22Rv1 (cell line): ENCODE results near the gene TNFRSF17.
"Not testable (repeated sequence)": the region's sequence is repeated elsewhere in the genome, so short reads cannot be mapped to it uniquely, and the experiment has no call there.

Experiments used
- H3K27ac ChIP-seq: fragments of 450-650 bp; 2 replicates; pipeline ENCODE4 v1.5.1; 2017
- ZFX ChIP-seq: fragments of 450-650 bp; IDR thresholded peaks from 2 replicates; pipeline ENCODE4 v1.6.1; 2017; ENCODE audit warnings: antibody characterized with exemption, borderline replicate concordance
- TF ChIP-seq, protein P1 (sequence below): fragments of 450-650 bp; IDR thresholded peaks from 2 replicates; pipeline ENCODE4 v1.5.1; 2017; ENCODE audit warnings: mild to moderate bottlenecking

TNFRSF17 gene

DNA sequence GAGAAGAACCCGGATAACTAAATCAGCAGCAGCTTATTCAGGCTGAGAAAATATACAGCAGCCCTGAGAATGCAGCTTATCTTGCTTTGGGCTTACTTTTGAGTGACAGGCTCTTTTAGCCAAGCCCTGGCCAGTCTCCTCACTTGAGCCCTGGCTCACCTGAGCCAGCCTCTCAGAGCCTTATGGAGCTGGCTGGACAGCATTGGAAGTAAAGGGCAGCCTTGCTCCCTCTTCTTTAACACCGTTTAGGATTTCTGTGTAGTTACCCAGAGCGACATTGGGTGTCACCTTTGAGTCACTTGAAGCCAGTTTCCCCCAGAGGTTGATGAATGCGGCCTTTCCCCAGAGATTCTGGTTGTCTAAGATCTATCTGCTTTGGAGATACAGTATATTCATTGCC, 15.5 kb upstream of the TNFRSF17 start:
- TF ChIP-seq, protein P1, sequence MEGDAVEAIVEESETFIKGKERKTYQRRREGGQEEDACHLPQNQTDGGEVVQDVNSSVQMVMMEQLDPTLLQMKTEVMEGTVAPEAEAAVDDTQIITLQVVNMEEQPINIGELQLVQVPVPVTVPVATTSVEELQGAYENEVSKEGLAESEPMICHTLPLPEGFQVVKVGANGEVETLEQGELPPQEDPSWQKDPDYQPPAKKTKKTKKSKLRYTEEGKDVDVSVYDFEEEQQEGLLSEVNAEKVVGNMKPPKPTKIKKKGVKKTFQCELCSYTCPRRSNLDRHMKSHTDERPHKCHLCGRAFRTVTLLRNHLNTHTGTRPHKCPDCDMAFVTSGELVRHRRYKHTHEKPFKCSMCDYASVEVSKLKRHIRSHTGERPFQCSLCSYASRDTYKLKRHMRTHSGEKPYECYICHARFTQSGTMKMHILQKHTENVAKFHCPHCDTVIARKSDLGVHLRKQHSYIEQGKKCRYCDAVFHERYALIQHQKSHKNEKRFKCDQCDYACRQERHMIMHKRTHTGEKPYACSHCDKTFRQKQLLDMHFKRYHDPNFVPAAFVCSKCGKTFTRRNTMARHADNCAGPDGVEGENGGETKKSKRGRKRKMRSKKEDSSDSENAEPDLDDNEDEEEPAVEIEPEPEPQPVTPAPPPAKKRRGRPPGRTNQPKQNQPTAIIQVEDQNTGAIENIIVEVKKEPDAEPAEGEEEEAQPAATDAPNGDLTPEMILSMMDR, result peak; percentile 49
- TF ChIP-seq ZFX, result no peak
- no peak overlapping the region for H3K27ac ChIP-seq

DNA sequence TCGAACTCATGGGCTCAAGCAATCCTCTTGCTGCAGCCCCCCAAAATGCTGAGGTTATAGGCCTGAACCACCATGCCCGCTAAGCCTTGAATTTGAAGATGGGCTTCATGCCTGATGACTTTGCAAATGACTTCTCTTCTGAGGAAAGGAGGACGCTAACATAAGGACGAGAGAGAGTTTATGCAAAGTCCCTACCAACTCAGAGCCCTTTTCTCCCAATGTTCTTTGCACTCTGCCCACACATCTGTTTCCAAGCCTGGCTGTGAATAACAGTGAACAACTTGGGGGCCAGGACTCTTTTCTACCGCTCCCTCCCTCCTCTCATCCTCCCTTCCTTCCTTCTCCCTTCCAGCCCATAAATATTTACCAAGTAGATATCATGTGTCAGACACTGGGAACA, 14.6 kb upstream of the TNFRSF17 start:
- no peak for TF ChIP-seq ZFX
- TF ChIP-seq, protein P1, result no peak
- no peak overlapping the region for H3K27ac ChIP-seq

DNA sequence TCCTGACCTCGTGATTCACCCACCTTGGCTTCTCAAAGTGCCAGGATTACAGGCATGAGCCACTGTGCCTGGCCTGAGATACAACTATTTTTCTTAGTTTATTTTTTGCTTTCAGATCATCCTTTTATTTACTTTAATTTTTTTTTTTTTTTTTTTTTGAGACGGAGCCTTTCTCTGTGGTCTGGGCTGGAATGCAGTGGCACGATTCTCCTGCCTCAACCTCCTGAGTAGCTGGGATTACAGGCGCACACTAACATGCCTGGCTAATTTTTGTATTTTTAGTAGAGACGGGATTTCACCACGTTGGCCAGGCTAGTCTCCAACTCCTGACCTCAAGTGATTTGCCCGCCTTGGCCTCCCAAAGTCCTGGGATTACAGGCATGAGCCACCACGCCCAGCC, 11.4 kb upstream of the TNFRSF17 start:
- not testable (repeated sequence) for H3K27ac ChIP-seq

DNA sequence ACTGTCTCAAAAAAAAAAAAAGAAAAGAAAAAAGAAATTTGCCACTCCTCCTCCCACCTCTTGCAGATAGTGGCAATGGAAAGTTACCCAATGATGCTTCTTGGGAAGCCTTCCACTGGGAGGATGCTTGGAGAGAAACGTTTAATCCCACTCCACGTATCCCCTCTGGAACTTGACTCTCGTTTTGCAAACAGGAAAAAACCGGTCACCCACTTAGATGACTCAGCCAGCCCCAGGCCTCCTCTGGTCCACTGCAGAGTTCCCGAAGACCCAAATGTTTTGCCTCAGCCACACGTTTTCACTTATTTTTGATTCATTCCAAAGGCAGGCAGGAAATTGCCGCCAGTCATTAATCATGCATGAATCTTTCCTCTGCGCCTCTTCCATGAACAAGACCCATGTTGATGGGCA, 9.3 kb upstream of the TNFRSF17 start:
- no peak overlapping the region for H3K27ac ChIP-seq
- no peak for TF ChIP-seq ZFX
- TF ChIP-seq, protein P1, result no peak

DNA sequence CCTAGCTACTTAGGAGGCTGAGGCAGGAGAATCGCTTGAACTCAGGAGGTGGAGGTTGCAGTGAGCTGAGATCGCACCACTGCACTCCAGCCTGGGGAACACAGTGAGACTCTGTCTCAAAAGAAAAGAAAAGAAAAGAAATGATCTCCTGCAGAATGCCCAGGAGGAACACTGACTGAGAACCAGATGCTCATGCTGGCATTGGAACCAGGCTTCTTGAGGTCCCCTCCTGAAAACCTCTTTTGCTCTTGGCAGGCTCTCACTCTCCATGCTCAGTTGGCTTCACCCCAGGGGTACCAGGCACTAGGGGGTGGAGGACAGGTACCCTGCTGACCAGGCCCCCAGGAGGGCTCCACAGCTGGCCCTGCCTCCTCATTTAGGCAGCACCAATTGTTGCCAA, 8.5 kb upstream of the TNFRSF17 start:
- no peak overlapping the region for H3K27ac ChIP-seq
- TF ChIP-seq, protein P1, result no peak
- no peak for TF ChIP-seq ZFX

DNA sequence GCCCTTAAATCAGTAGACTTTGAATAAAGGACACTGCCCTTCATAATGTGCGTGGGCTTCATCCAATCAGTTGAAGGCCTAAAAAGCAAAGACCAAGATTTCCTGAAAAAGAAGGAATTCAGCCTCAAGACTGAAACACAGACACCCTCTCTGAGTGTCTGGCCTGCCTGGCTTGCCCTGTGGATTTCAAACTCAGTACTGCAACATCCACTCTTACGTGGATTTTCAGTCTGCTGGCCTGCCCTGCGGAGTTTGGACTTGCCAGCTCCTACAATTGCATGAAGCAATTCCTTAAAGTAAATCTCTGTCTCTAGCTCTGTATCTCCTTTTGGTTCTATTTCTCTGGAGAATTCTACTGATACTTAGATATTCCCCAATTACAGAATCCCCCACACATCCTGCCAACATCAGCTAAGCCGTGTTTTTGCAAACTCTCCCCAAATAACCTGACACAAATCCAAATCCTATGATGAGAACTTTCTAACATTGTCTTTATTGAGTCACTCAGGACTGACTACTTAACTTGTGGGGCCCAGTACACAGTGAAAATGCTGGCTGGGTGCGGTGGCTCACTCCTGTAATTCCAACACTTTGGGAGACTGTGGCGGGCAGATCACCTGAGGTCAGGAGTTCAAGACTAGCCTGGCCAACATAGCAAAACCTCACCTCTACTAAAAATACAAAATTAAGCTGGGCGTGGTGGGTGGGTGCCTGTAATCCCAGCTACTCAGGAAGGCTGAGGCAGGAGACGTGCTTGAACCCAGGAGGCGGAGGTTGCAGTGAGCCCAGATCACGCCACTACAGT, 7.2 kb upstream of the TNFRSF17 start:
- H3K27ac ChIP-seq, result no peak overlapping the region
- TF ChIP-seq, protein P1, result no peak
- no peak for TF ChIP-seq ZFX

DNA sequence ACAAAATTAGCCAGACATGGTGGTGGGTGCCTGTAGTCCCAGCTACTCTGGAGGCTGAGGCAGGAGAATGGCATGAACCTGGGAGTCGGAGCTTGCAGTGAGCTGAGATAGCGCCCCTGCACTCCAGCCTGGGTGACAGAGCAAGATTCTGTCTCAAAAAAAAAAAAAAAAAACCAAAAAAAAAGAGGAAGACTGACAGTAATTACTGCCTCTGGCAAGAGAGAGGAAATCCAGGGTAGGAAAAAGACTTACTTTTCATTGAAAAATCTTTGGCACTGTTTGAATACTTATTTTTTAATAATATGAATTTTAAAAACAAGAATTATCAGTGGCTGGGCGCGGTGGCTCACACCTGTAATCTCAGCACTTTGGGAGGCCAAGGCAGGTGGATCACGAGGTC, 2.6 kb upstream of the TNFRSF17 start:
- H3K27ac ChIP-seq, result not testable (repeated sequence)

DNA sequence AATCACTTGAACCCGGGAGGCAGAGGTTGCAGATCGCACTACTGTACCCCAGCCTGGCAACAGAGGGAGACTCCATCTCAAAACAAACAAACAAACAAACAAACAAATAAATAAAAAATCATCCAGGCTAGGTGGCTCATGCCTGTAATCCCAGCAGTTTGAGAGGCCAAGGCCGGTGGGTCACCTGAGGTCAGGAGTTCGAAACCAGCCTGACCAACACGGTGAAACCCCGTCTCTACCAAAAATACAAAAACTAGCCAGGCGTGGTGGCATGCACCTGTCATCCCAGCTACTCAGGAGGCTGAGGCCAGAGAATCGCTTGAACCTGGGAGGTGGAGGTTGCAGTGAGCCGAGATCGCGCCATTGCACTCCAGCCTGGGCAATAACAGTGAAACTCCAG, 2.0 kb upstream of the TNFRSF17 start:
- H3K27ac ChIP-seq, result not testable (repeated sequence)

DNA sequence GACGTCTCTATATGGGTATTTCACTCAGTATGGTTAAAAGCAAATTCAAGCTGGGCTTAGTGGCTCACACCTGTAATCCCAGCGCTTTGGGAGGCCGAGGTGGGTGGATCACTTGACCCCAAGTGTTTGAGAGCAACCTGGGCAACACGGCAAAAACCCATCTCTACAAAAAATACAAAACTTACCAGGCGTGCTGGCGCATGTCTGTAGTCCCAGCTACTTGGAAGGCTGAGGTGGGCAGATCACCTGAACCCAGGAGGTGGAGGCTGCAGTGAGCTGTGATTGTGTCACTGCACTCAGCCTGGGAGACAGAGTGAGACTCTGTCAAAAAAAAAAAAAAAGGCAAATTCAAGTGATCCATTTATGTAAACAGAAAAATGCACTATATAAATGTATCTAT, 1.3 kb upstream of the TNFRSF17 start:
- H3K27ac ChIP-seq, result no peak overlapping the region
- no peak for TF ChIP-seq ZFX
- TF ChIP-seq, protein P1, result no peak
